HG03175 (cell line): ENCODE data around the gene EBP.
"Not testable (repeated sequence)": the region's sequence is repeated elsewhere in the genome, so short reads cannot be mapped to it uniquely, and the experiment has no call there.

Source experiments
- ATAC-seq: cut with Tn5 transposase; IDR thresholded peaks from one replicate; pipeline ENCODE4 v1.9.1; 2021; ENCODE audit warnings: mild to moderate bottlenecking, moderate library complexity; ENCODE audit not compliant: unreplicated experiment

EBP gene

GRCh38 chrX:48520976-48521352 lies 644 bp upstream of the EBP start:
- ATAC-seq = no peak

- no peak for ATAC-seq
These were observed 683 bp downstream of the EBP start for GRCh38 chrX:48522291-48522690.

GRCh38 chrX:48523682-48524081 lies 2.1 kb downstream of the EBP start:
- no peak for ATAC-seq

GRCh38 chrX:48525853-48526252 lies 4.2 kb downstream of the EBP start:
- not testable (repeated sequence) for ATAC-seq

- ATAC-seq = no peak
These were observed 9.1 kb downstream of the EBP start for GRCh38 chrX:48530736-48531135.

- ATAC-seq = no peak
These were observed 9.9 kb downstream of the EBP start for GRCh38 chrX:48531358-48531959.

- no peak for ATAC-seq
These were observed 10.6 kb downstream of the EBP start for GRCh38 chrX:48532161-48532560.

GRCh38 chrX:48533165-48533564 lies 11.6 kb downstream of the EBP start:
- ATAC-seq = no peak

GRCh38 chrX:48538641-48539344 lies 17.2 kb downstream of the EBP start:
- no peak for ATAC-seq

GRCh38 chrX:48539345-48540027 lies 17.9 kb downstream of the EBP start, which contains the start of gene TBC1D25:
Gene TBC1D25 (plus strand): TSS chrX:48539714. CDS start chrX:48539798, 84 bp downstream.
- ATAC-seq = peak; percentile 79

- ATAC-seq = peak; percentile 29
These were observed 18.4 kb downstream of the EBP start for GRCh38 chrX:48540028-48540375.

- no peak for ATAC-seq
These were observed 18.9 kb downstream of the EBP start for GRCh38 chrX:48540480-48540879.

GRCh38 chrX:48541140-48541814 lies 19.7 kb downstream of the EBP start:
- ATAC-seq = no peak

- no peak for ATAC-seq
These were observed 27.3 kb downstream of the EBP start for GRCh38 chrX:48548871-48549270.

- ATAC-seq = not testable (repeated sequence)
These were observed 34.2 kb downstream of the EBP start for GRCh38 chrX:48555731-48556325.

GRCh38 chrX:48558271-48558670 lies 36.7 kb downstream of the EBP start:
- no peak for ATAC-seq

- ATAC-seq = no peak
These were observed 38.0 kb downstream of the EBP start for GRCh38 chrX:48559636-48560035.

GRCh38 chrX:48560056-48560455 lies 38.4 kb downstream of the EBP start:
- ATAC-seq = no peak

GRCh38 chrX:48560681-48561080 lies 39.1 kb downstream of the EBP start:
- ATAC-seq = no peak

GRCh38 chrX:48569958-48570357 lies 48.4 kb downstream of the EBP start:
- ATAC-seq = no peak

- ATAC-seq = peak; percentile 5
These were observed 52.2 kb downstream of the EBP start for GRCh38 chrX:48573690-48574269.
